ENCODE measurements around the gene TBR1.

The TBR1 gene

DNA sequence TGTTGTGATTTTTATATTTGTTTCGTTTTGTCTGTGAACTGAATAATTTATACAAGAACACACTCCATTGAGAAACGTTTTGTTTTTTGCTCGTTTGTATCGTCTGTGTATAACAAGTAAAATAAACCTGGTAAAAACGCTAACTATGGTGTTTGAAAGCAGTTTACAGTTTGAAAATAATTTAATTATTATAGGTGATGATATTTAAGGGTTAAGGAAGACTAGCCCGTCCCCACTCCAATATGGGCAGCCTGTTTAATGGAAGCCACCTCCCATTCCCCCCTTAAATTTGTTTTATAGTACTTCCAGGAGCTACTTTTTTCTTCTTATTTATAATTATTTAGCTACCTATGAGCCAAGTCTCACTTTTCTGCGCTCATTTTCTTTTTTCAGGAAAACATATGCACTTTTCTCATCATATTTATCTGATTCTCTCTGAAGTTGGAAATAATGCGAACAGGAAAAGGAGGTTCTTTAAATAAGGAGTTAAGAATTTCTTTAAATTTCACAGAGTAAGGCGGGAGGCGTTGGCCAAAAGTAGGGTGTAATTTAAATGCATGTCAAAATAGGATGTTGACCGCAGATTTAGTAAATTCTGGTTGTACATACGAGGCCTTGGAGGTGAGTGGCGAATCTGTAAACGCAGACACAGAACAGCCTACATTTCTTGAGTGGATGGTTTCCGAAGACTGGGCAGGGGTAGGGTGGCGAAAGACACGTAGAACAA, 9.8 kb downstream of the TBR1 start:
- no peak for DNase-seq
- intact Hi-C loops (cut with DNase I): no loop called here

- DNase-seq: no peak
- intact Hi-C loops (cut with DNase I): no loop called here
Measured at GRCh38 chr2:161426455-161426921, 10.4 kb downstream of the TBR1 start.

DNA sequence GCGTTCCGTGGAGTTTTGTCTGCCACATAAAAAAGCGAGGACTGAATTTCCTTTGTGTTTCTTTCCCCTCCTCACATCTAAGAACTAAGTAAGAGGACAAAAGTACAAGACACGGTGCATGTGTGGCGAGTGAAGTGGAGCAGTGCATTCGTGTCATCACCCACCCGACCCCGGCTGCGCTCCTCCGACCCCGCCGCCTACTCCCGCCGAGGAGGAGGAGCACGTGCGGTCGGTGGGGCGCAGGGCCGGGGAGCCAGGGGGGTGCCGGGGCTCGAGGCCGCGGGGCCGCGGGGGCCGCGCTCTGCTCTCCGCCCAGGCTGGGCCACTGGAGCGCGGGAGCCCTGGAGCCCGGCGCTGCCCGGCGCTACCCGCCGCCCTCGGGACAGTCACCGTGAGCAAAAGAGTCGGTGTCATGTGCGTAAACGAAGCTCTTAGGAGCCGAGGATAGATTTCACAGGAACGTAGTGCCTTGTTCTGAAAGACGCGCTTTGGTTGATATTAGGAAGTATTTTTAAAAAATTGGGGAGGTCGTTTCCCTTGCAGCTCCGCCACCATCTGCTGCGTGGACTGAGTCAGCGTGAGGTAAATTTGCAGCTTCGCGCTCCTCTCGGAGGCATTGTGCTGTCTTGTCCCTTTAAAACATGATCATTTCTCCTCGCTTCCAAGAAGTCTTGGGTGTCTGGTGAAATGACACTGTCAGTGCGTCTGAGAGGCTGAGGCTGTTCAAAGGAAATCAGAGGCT, 11.0 kb downstream of the TBR1 start:
- no peak for DNase-seq
- intact Hi-C loops (cut with DNase I): no loop called here

- intact Hi-C loops (cut with DNase I): no loop called here
- no peak for DNase-seq
Measured at GRCh38 chr2:161427664-161428587, 11.8 kb downstream of the TBR1 start.

GRCh38 chr2:161430386-161430785, 14.3 kb downstream of the TBR1 start:
- no peak for DNase-seq
- intact Hi-C loops (cut with DNase I): no loop called here

GRCh38 chr2:161432107-161432506, 16.0 kb downstream of the TBR1 start:
- intact Hi-C loops (cut with DNase I): no loop called here
- DNase-seq: no peak

- no peak for DNase-seq
- intact Hi-C loops (cut with DNase I): no loop called here
Measured at GRCh38 chr2:161434118-161434517, 18.0 kb downstream of the TBR1 start.

DNA sequence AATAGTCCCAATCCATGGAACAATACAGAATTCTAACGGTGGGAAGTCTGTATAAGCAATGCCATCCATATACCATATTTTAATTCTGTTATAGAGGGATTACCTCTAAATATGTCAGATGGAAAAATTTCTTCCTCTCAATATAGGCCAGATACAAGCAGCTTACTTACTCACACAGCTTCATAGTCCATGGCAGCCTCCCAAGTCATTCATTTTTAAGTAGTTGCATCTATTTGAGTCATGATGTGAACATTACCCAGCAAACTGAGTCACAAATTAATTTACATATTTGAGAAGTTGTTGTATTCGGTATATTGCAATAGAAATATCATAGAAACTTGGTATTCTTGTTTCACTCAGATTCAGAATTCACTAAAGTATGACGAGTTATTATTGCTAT, 20.3 kb downstream of the TBR1 start:
- intact Hi-C loops (cut with DNase I): no loop called here

GRCh38 chr2:161438598-161438997, 22.5 kb downstream of the TBR1 start:
- intact Hi-C loops (cut with DNase I): no loop called here
- DNase-seq: no peak

More for the DNA sequence above, 20.3 kb downstream of the TBR1 start:
- no peak for DNase-seq

DNA sequence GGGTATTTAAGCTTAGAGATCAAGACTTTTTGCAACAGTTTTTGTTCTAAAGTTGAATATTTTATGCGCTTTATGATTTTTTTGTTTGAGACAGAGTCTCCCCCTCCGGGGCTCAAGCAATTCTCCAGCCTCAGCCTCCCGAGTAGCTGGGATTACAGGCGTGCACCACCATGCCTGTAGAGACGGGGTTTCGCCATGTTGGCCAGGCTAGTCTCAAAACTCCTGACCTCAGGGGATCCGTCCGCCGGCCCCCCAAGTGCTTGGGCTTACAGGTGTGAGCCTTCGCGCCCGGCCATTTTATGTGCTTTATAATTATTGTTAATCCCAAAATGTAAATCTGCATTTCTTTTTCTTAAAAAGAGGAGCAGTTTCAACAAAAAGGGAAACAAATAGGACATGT, 29.0 kb downstream of the TBR1 start:
- DNase-seq: no peak
- intact Hi-C loops (cut with DNase I): no loop called here

- no peak for DNase-seq
- intact Hi-C loops (cut with DNase I): no loop called here
Measured at GRCh38 chr2:161448431-161448830, 32.3 kb downstream of the TBR1 start.

DNA sequence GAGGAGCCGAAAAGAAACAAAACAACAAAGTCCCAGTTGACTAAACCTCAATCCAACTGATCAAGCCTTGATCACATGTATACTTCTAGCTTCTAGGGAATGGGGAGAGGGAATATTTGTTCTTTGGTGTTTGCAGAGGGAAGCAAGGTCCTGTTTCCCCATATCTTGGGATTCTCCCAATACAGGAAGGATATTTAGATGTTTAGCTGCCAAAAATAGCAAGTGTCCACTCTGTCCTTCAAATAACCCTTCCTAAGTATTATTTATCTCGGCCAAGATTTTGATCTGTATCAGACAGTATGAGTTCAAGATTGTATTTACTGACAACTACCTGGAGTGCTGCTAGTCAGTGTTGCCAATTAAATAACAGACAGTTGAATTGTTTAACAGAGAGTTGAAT, 55.5 kb downstream of the TBR1 start:
- intact Hi-C loops (cut with DNase I): no loop called here
- no peak for DNase-seq

DNA sequence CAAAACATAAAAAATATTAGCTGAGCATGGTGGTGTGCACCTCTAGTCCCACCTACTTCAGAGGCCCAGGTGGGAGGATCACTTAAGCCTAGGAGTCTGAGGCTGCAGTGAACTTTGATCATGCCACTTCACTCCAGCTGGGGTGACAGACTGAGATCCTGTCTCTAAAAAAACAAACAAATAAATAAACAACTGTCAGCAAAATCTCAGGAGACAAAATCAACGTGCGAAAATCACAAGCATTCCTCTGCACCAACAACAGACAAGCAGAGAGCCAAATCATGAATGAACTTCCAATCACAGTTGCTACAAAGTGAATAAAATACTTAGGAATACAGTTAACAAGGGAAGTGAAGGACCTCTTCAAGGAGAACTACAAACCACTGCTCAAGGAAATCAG, 58.8 kb downstream of the TBR1 start:
- intact Hi-C loops (cut with DNase I): no loop called here

More for the DNA sequence above, 58.8 kb downstream of the TBR1 start:
- no peak for DNase-seq

All from head of caudate nucleus (tissue), 42 donors.